Thymus (tissue), 11 donors: ENCODE measurements around the gene MYADML2. TPM values are rescaled to one million over a fixed set of nuclear protein-coding genes. Genes with fewer than 3 reads are reported as not detected.
"Not testable (repeated sequence)": the region's sequence is repeated elsewhere in the genome, so short reads cannot be mapped to it uniquely, and the experiment has no call there.

ENCODE experiments used
- DNase-seq, 9 donors: peaks; one replicate each; pipeline ENCODE4 v3.0.0-alpha.2; 2013; ENCODE audit warnings: low spot score in 9 of 9, low read depth in 6 of 9, missing footprints in 1 of 9
- H3K27ac ChIP-seq, 2 donors: one replicate each; pipeline ENCODE4 v1.5.1; 2013; ENCODE audit warnings: control low read depth in 1 of 2, low read depth in 1 of 2, low read length in 1 of 2, mild to moderate bottlenecking in 1 of 2, moderate library complexity in 1 of 2
- H3K27me3 ChIP-seq, 2 donors: one replicate each; pipeline ENCODE4 v1.5.1; 2013; ENCODE audit warnings: low read length in 1 of 2; ENCODE audit not compliant: control insufficient read depth in 2 of 2, insufficient read depth in 1 of 2
- H3K36me3 ChIP-seq, 2 donors: one replicate each; pipeline ENCODE4 v1.5.1; 2013; ENCODE audit warnings: low read length in 1 of 2, mild to moderate bottlenecking in 1 of 2, moderate library complexity in 1 of 2; ENCODE audit not compliant: control insufficient read depth in 2 of 2, insufficient read depth in 2 of 2
- H3K4me1 ChIP-seq, 2 donors: one replicate each; pipeline ENCODE4 v1.5.1; 2013; ENCODE audit warnings: low read length in 2 of 2; ENCODE audit not compliant: control insufficient read depth in 2 of 2, insufficient read depth in 2 of 2
- H3K4me3 ChIP-seq, 2 donors: one replicate each; pipeline ENCODE4 v1.5.1; 2013; ENCODE audit warnings: low read length in 2 of 2, control low read depth in 1 of 2, mild to moderate bottlenecking in 1 of 2
- H3K9me3 ChIP-seq, 2 donors: one replicate each; pipeline ENCODE4 v1.5.1; 2013; ENCODE audit warnings: low read length in 1 of 2, mild to moderate bottlenecking in 1 of 2; ENCODE audit not compliant: control insufficient read depth in 2 of 2, insufficient read depth in 1 of 2
- WGBS: extraction: QIAGEN DNeasy Blood & Tissue Kit; methylation state at CpG from one replicate; pipeline ENCODE4 v1.1.7; 2013; 5-methylcytosine and 5-hydroxymethylcytosine counted together
- polyA plus RNA-seq: library from polyadenylated mRNA; stranded (reverse); fragments of 200-250 nt; gene quantifications from one replicate; pipeline ENCODE4 v1.2.3, GENCODE V29; 2013
- total RNA-seq: library from RNA; stranded (reverse); fragments of 120-200 nt; gene quantifications from one replicate; pipeline ENCODE4 v1.2.4, GENCODE V29; 2013
- donor health status: healthy.

MYADML2 gene
- total and polyA plus RNA-seq, 2 donors: 0.05 to 0.07 TPM

DNA sequence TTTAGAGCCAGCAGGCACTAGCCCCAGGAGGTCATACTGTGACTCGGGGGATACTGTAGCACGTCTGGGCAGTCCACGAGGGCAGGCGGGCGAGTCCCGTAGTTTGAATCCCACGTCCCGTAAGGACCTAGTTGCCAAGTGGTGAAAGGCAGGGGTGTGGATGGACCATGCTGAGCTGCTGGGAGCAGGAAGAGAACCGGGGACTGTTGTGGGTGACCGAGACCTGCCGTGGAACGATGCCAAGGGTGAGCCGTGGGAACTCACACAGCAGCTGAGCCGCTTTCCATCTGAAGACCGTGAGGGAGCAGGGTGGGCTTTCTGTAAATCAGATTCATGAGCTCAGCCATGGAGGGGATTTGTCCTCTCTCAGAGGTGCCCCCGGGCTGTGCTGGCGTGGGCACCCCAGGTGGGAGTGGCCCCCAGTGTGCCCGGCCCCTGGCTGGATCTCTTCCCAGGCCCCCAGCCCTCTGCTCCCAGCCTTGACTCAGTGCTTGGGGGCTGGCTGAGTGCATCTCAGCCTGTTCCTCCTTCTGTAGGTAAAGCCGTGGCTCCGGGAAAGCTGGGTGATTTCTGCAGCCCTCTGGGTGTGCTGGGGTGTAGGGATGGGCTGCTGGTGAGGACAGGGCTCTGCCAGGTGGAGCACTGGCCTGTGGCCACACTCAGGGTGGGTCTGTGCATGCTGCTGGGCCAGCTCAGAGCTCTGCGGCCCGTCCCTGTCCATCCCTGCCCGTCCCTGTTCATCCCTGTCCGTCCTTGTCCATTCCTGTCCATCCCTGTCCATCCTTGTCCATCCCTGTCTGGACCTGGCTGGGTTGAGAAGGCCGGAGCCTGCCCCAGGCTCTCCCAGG is 44.0 kb upstream of the MYADML2 start:
- peaks cover 12 to 20% of the 10 kb centered on the region in 2 donors for H3K36me3 ChIP-seq
- H3K27me3 ChIP-seq: no peaks in the 10 kb centered on the region
- DNase-seq: no peak
- no peak overlapping the region for H3K27ac ChIP-seq
- H3K9me3 ChIP-seq: peaks cover 0 to 25% of the 10 kb centered on the region in 2 donors
- peaks cover 0 to 17% of the 10 kb centered on the region in 2 donors for H3K4me1 ChIP-seq
- no peak overlapping the region for H3K4me3 ChIP-seq
- 95% methylated on average over 25 of the region's 25 CpGs for WGBS

DNA sequence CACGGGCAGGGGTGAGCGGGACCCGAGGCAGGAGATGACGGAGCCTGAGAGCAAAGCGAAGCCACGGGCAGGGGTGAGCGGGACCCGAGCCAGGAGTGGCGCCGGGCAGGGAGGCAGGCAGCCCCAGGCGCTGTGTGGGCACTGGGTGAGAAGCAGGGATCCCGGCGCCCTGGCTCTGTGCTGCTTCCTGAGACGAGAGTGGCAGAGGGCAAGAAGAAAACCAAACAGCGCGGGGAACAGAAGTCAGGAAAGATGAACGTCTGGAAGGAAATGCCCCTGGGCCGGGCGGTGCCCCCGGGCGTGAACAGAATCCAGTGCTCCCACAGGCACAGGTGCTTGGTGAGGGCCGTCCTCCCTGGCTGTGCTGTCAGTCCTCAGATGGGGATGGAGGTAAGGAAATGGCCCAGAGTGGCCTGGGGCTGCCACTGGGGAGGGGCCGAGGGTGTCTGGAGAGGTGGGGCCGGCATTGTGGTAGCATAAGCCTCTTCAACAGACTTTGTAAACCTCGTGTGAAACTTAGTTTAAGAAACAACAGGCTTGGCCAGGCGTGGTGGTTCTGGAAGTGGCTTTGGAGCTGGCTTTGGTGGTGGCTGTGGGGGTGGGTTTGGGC is 40.2 kb upstream of the MYADML2 start:
- no peaks in the 10 kb centered on the region for H3K27me3 ChIP-seq
- DNase-seq: no peak
- 97% methylated on average over 26 of the region's 26 CpGs for WGBS
- H3K27ac ChIP-seq: no peak overlapping the region
- H3K4me1 ChIP-seq: peaks cover 0 to 10% of the 10 kb centered on the region in 2 donors
- peaks cover 1 to 24% of the 10 kb centered on the region in 2 donors for H3K9me3 ChIP-seq
- H3K4me3 ChIP-seq: no peak overlapping the region
- peaks cover 36 to 53% of the 10 kb centered on the region in 2 donors for H3K36me3 ChIP-seq

DNA sequence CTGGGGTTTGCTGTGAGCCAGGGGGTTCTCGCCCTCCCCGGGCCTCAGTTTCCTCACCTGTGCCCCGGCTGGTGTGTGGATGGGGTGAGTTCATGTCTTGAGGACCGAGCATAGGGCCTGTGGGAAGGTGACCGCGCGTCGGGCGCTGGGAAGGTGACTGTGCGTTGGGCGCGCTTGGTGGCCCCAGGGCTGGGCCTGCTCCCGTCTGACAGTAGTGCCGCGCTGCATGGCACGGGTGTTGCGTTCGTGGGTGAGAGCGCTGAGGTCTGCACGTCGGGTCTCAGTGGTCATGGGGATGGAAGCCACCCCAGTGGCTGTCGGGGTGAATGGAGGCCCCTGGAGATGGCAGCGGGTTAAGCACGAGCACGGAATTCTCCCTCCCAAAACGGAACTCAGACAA is 39.6 kb upstream of the MYADML2 start:
- Histone ChIP-seq H3K36me3 (peaks cover 36 to 55% of the 10 kb centered on the region in 2 donors), H3K4me3 (no peak overlapping the region), H3K4me1 (peaks cover 0 to 3% of the 10 kb centered on the region in 2 donors), H3K27me3 (no peaks in the 10 kb centered on the region), H3K27ac (no peak overlapping the region), H3K9me3 (peaks cover 1 to 19% of the 10 kb centered on the region in 2 donors)
- no peak for DNase-seq
- WGBS: 99% methylated on average over 26 of the region's 26 CpGs

DNA sequence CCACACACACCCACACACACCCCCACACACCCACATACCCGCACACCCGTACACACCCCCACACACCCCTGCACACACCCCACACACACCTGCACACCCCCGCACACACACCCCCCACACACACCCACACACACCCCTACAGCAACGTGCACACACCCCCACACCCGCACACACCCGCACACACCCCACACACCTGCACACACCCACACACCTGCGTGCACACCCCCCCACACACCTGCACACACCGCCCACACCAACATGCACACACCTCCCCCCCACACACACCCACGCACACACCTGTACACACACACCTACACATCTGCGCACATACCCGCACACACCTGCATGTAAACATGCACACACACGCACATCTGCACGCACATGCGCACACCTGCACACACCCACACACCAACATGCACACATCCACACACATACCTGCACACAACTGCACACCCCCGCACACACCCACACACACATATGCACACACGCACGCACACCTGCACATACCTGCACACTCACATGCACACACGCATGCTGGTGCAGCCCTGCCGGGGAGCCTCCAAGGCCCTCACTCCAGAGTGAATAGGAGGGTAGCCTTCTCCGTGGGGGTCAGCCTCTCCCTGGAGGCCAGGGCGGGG is 37.9 kb upstream of the MYADML2 start:
- Histone ChIP-seq H3K4me3 (no peak overlapping the region), H3K27me3 (no peaks in the 10 kb centered on the region), H3K36me3 (peaks cover 29 to 45% of the 10 kb centered on the region in 2 donors), H3K4me1 (peaks cover 0 to 13% of the 10 kb centered on the region in 2 donors), H3K27ac (no peak overlapping the region), H3K9me3 (peaks cover 1 to 10% of the 10 kb centered on the region in 2 donors)
- no peak for DNase-seq
- WGBS: 98% methylated on average over 21 of the region's 21 CpGs

DNA sequence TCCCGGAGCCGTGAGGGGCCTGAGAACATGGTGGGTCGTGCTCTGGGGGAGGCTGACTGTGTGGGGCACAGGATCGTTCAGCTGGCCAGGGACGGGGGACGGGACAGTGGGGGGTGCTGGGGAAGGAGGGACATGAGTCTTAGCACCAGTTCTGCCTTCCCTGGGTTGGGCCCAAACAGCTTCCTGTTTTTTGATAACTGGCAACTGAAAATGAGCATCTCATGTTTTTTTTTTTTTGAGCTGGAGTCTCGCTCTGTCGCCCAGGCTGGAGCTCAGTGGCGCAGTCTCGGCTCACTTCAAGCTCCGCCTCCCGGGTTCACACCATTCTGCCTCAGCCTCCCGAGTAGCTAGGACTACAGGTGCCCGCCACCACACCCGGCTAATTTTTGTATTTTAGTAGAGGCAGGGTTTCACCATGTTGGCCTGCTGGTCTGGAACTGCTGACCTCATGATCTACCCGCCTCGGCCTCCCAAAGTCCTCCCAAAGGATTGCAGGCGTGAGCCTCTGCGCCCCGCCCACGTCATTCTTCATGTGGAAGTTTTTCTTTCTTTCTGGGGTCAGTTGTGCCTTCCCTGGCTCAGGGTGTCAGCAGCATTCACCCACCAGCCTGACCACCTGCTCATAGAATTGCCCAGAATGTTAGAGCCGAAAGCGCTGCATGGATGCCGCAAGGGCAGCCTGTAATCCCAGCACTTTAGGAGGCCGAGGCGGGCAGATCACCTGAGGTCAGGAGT is 36.8 kb upstream of the MYADML2 start:
- H3K4me1 ChIP-seq: peaks cover 0 to 14% of the 10 kb centered on the region in 2 donors
- peaks cover 0 to 2% of the 10 kb centered on the region in 2 donors for H3K27me3 ChIP-seq
- no peak overlapping the region for H3K27ac ChIP-seq
- WGBS: 95% methylated on average over 26 of the region's 26 CpGs
- H3K9me3 ChIP-seq: peaks cover 1 to 5% of the 10 kb centered on the region in 2 donors
- no peak overlapping the region for H3K4me3 ChIP-seq
- DNase-seq: no peak
- peaks cover 29 to 51% of the 10 kb centered on the region in 2 donors for H3K36me3 ChIP-seq

DNA sequence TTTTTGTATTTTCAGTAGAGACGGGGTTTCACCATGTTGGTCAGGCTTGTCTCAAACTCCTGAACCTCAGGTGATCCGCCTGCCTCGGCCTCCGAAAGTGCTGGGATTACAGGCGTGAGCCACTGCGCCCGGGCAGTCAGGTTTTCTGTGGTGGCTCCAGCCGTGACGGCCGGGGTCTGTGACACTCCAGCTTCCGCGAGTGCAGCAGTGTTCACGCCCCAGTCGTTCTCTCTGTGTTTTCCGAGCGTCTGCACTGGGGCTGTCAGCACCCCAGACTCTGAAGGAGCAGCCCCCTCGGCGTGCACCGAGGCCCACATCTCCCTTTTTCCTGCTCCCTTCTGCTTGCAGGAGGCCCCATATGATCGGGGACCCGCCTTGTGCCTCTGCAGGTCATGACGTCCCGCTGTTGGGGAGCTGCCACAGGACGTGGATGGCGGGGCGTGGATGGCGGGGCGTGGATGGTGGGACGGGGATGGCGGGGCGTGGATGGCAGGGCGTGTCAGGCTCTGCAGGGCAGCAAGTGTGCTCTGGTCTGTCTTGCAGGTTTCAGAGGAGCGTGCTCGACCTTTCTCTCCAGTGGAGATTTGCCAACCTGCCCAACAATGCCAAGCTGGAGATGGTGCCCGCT is 36.1 kb upstream of the MYADML2 start:
- Histone ChIP-seq H3K9me3 (peaks cover 1 to 5% of the 10 kb centered on the region in 2 donors), H3K36me3 (peaks cover 29 to 47% of the 10 kb centered on the region in 2 donors), H3K4me3 (no peak overlapping the region), H3K27me3 (peaks cover 0 to 2% of the 10 kb centered on the region in 2 donors), H3K4me1 (peaks cover 5 to 20% of the 10 kb centered on the region in 2 donors), H3K27ac (no peak overlapping the region)
- DNase-seq: no peak
- WGBS: 97% methylated on average over 35 of the region's 35 CpGs

DNA sequence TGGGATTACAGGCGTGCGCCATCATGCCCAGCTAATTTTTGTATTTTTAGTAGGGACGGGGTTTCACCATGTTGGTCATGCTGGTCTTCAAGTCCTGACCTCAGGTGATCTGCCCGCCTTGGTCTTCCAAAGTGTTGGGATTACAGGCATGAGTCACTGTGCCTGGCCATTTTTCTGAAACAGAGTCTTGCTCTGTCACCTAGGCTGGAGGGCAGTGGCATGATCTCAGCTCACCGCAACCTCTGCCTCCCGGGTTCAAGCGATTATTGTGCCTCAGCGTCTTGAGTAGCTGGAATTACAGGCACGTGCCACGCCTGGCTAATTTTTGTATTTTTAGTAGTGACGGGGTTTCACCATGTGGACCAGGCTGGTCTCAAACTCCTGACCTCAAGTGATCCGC is 34.5 kb upstream of the MYADML2 start:
- H3K9me3 ChIP-seq, DNase-seq, H3K27me3 ChIP-seq, H3K27ac ChIP-seq, H3K4me3 ChIP-seq: not testable (repeated sequence)
- WGBS: 97% methylated on average over 12 of the region's 12 CpGs
- Histone ChIP-seq H3K4me1 (peaks cover 8 to 29% of the 10 kb centered on the region in 2 donors), H3K36me3 (peaks cover 28 to 45% of the 10 kb centered on the region in 2 donors)

DNA sequence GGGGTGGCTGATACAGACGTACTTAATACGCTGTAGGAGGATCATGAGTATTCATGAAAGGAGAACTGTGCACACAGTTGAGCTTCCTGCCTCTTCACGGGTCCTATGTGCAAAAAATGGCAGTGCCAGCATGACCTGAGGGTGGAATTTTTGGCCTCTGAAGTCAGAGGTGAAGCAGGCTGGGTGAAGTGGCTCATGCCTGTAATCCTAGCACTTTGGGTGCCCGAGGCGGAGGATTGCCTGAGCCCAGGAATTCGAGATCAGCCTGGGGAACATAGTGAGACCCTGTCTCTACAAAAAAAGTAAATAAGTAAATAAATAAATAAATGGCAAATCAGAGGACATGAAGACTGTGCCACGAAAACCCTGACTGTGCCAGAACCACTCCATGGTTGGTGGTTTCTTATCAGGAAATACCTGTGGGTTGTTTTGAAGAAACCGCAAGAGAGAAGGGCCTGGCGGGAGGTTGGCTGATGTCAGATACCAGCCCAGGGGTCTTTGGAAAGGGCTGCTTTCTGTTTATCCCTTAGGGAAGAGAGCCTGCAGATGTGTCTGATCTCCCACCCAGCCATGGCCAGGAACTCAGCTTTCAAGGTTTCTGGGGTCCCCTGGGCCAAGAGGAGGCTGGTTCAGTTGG is 33.8 kb upstream of the MYADML2 start:
- DNase-seq: no peak
- Histone ChIP-seq H3K4me1 (peaks cover 11 to 34% of the 10 kb centered on the region in 2 donors), H3K27me3 (peaks cover 4 to 6% of the 10 kb centered on the region in 2 donors), H3K9me3 (peaks cover 1 to 3% of the 10 kb centered on the region in 2 donors), H3K36me3 (peaks cover 21 to 39% of the 10 kb centered on the region in 2 donors), H3K4me3 (no peak overlapping the region), H3K27ac (no peak overlapping the region)
- 28% methylated on average over 9 of the region's 9 CpGs for WGBS
